ENCODE results near the gene CRMP1.
"Not testable (repeated sequence)": the region's sequence is repeated elsewhere in the genome, so short reads cannot be mapped to it uniquely, and the experiment has no call there.

Gene CRMP1

DNA sequence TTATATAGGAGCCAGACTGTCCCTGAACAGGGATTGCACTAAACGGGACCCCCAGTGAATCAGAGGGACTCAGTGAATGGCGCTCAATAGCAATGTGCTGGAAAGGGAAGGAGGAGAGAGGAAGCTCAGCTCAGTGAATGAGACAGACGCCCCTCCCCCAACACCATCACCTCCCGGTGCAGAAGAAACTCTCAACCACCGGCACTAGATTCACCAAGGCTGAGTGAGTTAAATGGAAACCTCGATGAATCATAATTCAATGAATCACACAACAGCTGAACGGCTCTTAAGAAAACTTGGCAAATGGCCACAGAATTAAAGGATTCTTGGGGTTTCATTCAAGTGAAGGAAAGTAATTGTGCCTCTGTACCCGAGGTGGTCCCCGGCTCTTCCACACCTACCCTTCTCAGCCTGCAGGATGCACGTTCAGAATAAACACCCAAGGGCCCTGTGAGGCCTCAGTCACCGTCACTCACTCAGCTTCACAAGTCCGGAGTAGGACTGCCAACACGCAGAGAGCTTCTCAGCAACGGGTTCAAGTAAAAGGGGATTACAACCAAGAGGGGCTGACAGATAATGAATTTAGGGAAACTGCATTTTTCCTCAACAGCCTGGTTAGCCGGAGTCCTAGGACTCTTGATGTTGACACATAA is 29.3 kb downstream of the CRMP1 start:
- H3K9me3 ChIP-seq (ENCODE audit: control insufficient read depth in 1 of 2, low read length in 2 of 2): no peaks in the 10 kb centered on the region
- H3K9ac ChIP-seq (ENCODE audit: low read depth in 1 of 2, low read length in 2 of 2): no peak overlapping the region
- no peak overlapping the region for H3K4me3 ChIP-seq (ENCODE audit: low read depth in 1 of 2, low read length in 2 of 2)
- no peak overlapping the region for H3K27ac ChIP-seq (ENCODE audit: low read depth, low read length)
- no peaks in the 10 kb centered on the region for H3K27me3 ChIP-seq (ENCODE audit: control insufficient read depth in 1 of 2, insufficient read depth in 2 of 2, low read length in 2 of 2)
- no peaks in the 10 kb centered on the region for H3K4me1 ChIP-seq (ENCODE audit: control insufficient read depth in 1 of 2, insufficient read depth in 2 of 2, low read length in 2 of 2)
- no peaks in the 10 kb centered on the region for H3K36me3 ChIP-seq (ENCODE audit: control insufficient read depth in 1 of 2, insufficient read depth in 2 of 2, low read length in 2 of 2)

- H3K36me3 ChIP-seq (ENCODE audit: control insufficient read depth in 1 of 2, insufficient read depth in 2 of 2, low read length in 2 of 2): no peaks in the 10 kb centered on the region
- H3K9me3 ChIP-seq (ENCODE audit: control insufficient read depth in 1 of 2, low read length in 2 of 2): no peaks in the 10 kb centered on the region
- H3K27ac ChIP-seq (ENCODE audit: low read depth, low read length): no peak overlapping the region
- H3K4me1 ChIP-seq (ENCODE audit: control insufficient read depth in 1 of 2, insufficient read depth in 2 of 2, low read length in 2 of 2): no peaks in the 10 kb centered on the region
- H3K4me3 ChIP-seq (ENCODE audit: low read depth in 1 of 2, low read length in 2 of 2): no peak overlapping the region
- H3K9ac ChIP-seq (ENCODE audit: low read depth in 1 of 2, low read length in 2 of 2): no peak overlapping the region
- H3K27me3 ChIP-seq (ENCODE audit: control insufficient read depth in 1 of 2, insufficient read depth in 2 of 2, low read length in 2 of 2): no peaks in the 10 kb centered on the region
Measured at GRCh38 chr4:5858020-5858769, 34.7 kb downstream of the CRMP1 start.

- Histone ChIP-seq H3K36me3 (ENCODE audit: control insufficient read depth in 1 of 2, insufficient read depth in 2 of 2, low read length in 2 of 2) (no peaks in the 10 kb centered on the region), H3K4me1 (ENCODE audit: control insufficient read depth in 1 of 2, insufficient read depth in 2 of 2, low read length in 2 of 2) (no peaks in the 10 kb centered on the region)
Measured at GRCh38 chr4:5857199-5857598, 35.7 kb downstream of the CRMP1 start.

GRCh38 chr4:5856362-5856761 is 36.5 kb downstream of the CRMP1 start:
- H3K9me3 ChIP-seq (ENCODE audit: control insufficient read depth in 1 of 2, low read length in 2 of 2); H3K9ac ChIP-seq (ENCODE audit: low read depth in 1 of 2, low read length in 2 of 2); H3K4me3 ChIP-seq (ENCODE audit: low read depth in 1 of 2, low read length in 2 of 2); H3K36me3 ChIP-seq (ENCODE audit: control insufficient read depth in 1 of 2, insufficient read depth in 2 of 2, low read length in 2 of 2); H3K4me1 ChIP-seq (ENCODE audit: control insufficient read depth in 1 of 2, insufficient read depth in 2 of 2, low read length in 2 of 2); H3K27me3 ChIP-seq (ENCODE audit: control insufficient read depth in 1 of 2, insufficient read depth in 2 of 2, low read length in 2 of 2); H3K27ac ChIP-seq (ENCODE audit: low read depth, low read length): not testable (repeated sequence)

More at GRCh38 chr4:5857199-5857598, 35.7 kb downstream of the CRMP1 start:
- no peak overlapping the region for H3K9ac ChIP-seq (ENCODE audit: low read depth in 1 of 2, low read length in 2 of 2)
- no peaks in the 10 kb centered on the region for H3K9me3 ChIP-seq (ENCODE audit: control insufficient read depth in 1 of 2, low read length in 2 of 2)
- H3K27me3 ChIP-seq (ENCODE audit: control insufficient read depth in 1 of 2, insufficient read depth in 2 of 2, low read length in 2 of 2): no peaks in the 10 kb centered on the region
- no peak overlapping the region for H3K27ac ChIP-seq (ENCODE audit: low read depth, low read length)
- no peak overlapping the region for H3K4me3 ChIP-seq (ENCODE audit: low read depth in 1 of 2, low read length in 2 of 2)

- H3K4me1 ChIP-seq (ENCODE audit: control insufficient read depth in 1 of 2, insufficient read depth in 2 of 2, low read length in 2 of 2): no peaks in the 10 kb centered on the region
- H3K9me3 ChIP-seq (ENCODE audit: control insufficient read depth in 1 of 2, low read length in 2 of 2): no peaks in the 10 kb centered on the region
- H3K9ac ChIP-seq (ENCODE audit: low read depth in 1 of 2, low read length in 2 of 2): no peak overlapping the region
- H3K4me3 ChIP-seq (ENCODE audit: low read depth in 1 of 2, low read length in 2 of 2): no peak overlapping the region
- H3K36me3 ChIP-seq (ENCODE audit: control insufficient read depth in 1 of 2, insufficient read depth in 2 of 2, low read length in 2 of 2): no peaks in the 10 kb centered on the region
- no peak overlapping the region for H3K27ac ChIP-seq (ENCODE audit: low read depth, low read length)
- H3K27me3 ChIP-seq (ENCODE audit: control insufficient read depth in 1 of 2, insufficient read depth in 2 of 2, low read length in 2 of 2): no peaks in the 10 kb centered on the region
Measured at GRCh38 chr4:5854929-5855328, 38.0 kb downstream of the CRMP1 start.

DNA sequence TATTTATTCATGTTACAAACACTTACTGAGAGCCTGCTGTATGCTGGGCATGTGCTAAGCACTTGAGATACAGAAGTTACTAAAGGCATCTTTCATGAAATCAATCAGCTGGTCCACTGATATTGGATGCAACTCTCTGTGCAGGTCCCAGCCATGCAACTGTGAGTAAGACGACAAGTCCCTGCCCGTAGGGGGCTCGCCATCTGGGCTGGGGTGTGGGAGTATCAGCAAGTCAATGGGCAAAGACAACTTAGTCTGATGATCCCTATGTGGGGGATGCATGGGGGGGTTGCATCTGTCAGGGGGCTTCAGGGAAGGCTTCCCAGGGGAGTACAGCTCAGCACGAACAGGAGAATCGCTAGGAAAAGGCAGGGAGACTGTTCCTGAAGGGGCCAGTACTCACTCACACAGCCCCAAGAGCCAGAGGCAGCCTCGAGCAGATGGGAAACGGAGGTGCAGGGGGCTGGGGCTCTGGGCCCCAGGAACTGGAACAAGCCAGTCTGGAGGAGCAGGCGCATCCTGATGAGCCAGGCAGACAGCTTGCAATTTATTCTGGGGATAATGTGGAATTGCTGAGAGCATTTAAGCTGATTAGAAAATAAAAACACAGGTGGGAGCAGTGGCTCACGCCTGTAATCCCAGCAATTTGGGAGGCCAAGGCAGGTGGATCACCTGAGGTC is 40.2 kb downstream of the CRMP1 start:
- H3K36me3 ChIP-seq (ENCODE audit: control insufficient read depth in 1 of 2, insufficient read depth in 2 of 2, low read length in 2 of 2): no peaks in the 10 kb centered on the region
- H3K4me3 ChIP-seq (ENCODE audit: low read depth in 1 of 2, low read length in 2 of 2): no peak overlapping the region
- H3K27me3 ChIP-seq (ENCODE audit: control insufficient read depth in 1 of 2, insufficient read depth in 2 of 2, low read length in 2 of 2): no peaks in the 10 kb centered on the region
- no peak overlapping the region for H3K27ac ChIP-seq (ENCODE audit: low read depth, low read length)
- H3K4me1 ChIP-seq (ENCODE audit: control insufficient read depth in 1 of 2, insufficient read depth in 2 of 2, low read length in 2 of 2): no peaks in the 10 kb centered on the region
- H3K9ac ChIP-seq (ENCODE audit: low read depth in 1 of 2, low read length in 2 of 2): no peak overlapping the region
- H3K9me3 ChIP-seq (ENCODE audit: control insufficient read depth in 1 of 2, low read length in 2 of 2): no peaks in the 10 kb centered on the region

GRCh38 chr4:5851637-5852301 is 41.1 kb downstream of the CRMP1 start:
- Histone ChIP-seq H3K36me3 (ENCODE audit: control insufficient read depth in 1 of 2, insufficient read depth in 2 of 2, low read length in 2 of 2) (no peaks in the 10 kb centered on the region), H3K9me3 (ENCODE audit: control insufficient read depth in 1 of 2, low read length in 2 of 2) (no peaks in the 10 kb centered on the region)

DNA sequence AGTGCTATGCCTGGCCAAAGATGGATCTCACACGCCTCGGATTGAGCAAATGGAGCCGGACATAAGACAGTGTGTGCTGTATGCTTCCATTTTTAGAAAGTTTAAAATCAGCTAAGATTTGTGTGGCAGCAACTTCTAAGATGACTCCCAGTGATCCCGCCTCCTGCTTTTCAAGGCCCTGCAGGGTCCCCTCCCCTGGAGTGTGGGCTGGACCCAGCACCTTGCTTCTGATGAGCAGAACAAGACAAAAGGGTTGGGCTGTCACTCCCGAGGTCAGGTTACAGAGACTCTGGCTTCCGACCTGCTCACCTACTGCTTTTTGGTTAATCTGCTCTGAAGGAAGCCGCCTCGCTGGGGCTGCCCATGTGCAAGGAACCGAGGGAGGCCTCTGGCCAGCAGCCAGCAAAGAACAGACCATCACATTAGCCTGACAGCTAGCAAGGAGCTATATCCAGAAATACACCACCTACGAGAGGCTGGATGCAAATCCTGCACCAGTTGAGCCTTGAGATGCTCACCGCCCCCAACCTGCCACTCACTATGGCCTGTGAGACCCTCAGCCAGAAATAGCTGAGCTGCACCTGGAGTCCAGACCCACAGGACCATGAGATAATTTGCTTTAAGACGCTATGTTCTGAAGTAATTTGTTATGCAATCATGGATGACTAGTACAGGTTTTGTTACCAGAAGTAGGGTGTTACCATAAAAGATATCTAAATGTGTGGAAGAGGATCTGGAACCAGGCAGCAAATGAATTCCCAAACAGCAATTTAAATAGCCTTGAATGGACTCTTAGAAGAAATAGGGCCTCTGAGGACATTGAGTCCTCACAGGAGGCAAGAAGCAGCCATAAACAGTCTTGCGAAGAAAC is 47.6 kb downstream of the CRMP1 start:
- peaks cover 0 to 3% of the 10 kb centered on the region in 2 donors for H3K4me1 ChIP-seq (ENCODE audit: control insufficient read depth in 1 of 2, insufficient read depth in 2 of 2, low read length in 2 of 2)
- no peaks in the 10 kb centered on the region for H3K36me3 ChIP-seq (ENCODE audit: control insufficient read depth in 1 of 2, insufficient read depth in 2 of 2, low read length in 2 of 2)
- H3K27ac ChIP-seq (ENCODE audit: low read depth, low read length): no peak overlapping the region
- H3K4me3 ChIP-seq (ENCODE audit: low read depth in 1 of 2, low read length in 2 of 2): no peak overlapping the region
- H3K27me3 ChIP-seq (ENCODE audit: control insufficient read depth in 1 of 2, insufficient read depth in 2 of 2, low read length in 2 of 2): no peaks in the 10 kb centered on the region
- H3K9ac ChIP-seq (ENCODE audit: low read depth in 1 of 2, low read length in 2 of 2): no peak overlapping the region
- H3K9me3 ChIP-seq (ENCODE audit: control insufficient read depth in 1 of 2, low read length in 2 of 2): no peaks in the 10 kb centered on the region

More at GRCh38 chr4:5851637-5852301, 41.1 kb downstream of the CRMP1 start:
- Histone ChIP-seq H3K27ac (ENCODE audit: low read depth, low read length) (no peak overlapping the region), H3K4me1 (ENCODE audit: control insufficient read depth in 1 of 2, insufficient read depth in 2 of 2, low read length in 2 of 2) (no peaks in the 10 kb centered on the region), H3K27me3 (ENCODE audit: control insufficient read depth in 1 of 2, insufficient read depth in 2 of 2, low read length in 2 of 2) (no peaks in the 10 kb centered on the region), H3K9ac (ENCODE audit: low read depth in 1 of 2, low read length in 2 of 2) (no peak overlapping the region), H3K4me3 (ENCODE audit: low read depth in 1 of 2, low read length in 2 of 2) (no peak overlapping the region)

- Histone ChIP-seq H3K4me1 (ENCODE audit: control insufficient read depth in 1 of 2, insufficient read depth in 2 of 2, low read length in 2 of 2) (peaks cover 0 to 3% of the 10 kb centered on the region in 2 donors), H3K27ac (ENCODE audit: low read depth, low read length) (no peak overlapping the region)
Measured at GRCh38 chr4:5843573-5844530, 49.0 kb downstream of the CRMP1 start.

More at GRCh38 chr4:5843573-5844530, 49.0 kb downstream of the CRMP1 start:
- no peaks in the 10 kb centered on the region for H3K9me3 ChIP-seq (ENCODE audit: control insufficient read depth in 1 of 2, low read length in 2 of 2)
- H3K36me3 ChIP-seq (ENCODE audit: control insufficient read depth in 1 of 2, insufficient read depth in 2 of 2, low read length in 2 of 2): no peaks in the 10 kb centered on the region
- H3K9ac ChIP-seq (ENCODE audit: low read depth in 1 of 2, low read length in 2 of 2): no peak overlapping the region
- no peaks in the 10 kb centered on the region for H3K27me3 ChIP-seq (ENCODE audit: control insufficient read depth in 1 of 2, insufficient read depth in 2 of 2, low read length in 2 of 2)
- H3K4me3 ChIP-seq (ENCODE audit: low read depth in 1 of 2, low read length in 2 of 2): no peak overlapping the region

Data from duodenal mucosa (tissue), 2 donors.